ENCODE data around the gene CADPS2.

The CADPS2 gene

GRCh38 chr7:122677149-122677548 is 209.1 kb downstream of the CADPS2 start:
- TF ChIP-seq, protein P1, sequence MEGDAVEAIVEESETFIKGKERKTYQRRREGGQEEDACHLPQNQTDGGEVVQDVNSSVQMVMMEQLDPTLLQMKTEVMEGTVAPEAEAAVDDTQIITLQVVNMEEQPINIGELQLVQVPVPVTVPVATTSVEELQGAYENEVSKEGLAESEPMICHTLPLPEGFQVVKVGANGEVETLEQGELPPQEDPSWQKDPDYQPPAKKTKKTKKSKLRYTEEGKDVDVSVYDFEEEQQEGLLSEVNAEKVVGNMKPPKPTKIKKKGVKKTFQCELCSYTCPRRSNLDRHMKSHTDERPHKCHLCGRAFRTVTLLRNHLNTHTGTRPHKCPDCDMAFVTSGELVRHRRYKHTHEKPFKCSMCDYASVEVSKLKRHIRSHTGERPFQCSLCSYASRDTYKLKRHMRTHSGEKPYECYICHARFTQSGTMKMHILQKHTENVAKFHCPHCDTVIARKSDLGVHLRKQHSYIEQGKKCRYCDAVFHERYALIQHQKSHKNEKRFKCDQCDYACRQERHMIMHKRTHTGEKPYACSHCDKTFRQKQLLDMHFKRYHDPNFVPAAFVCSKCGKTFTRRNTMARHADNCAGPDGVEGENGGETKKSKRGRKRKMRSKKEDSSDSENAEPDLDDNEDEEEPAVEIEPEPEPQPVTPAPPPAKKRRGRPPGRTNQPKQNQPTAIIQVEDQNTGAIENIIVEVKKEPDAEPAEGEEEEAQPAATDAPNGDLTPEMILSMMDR (IDR thresholded peaks at IDR 0.05; ENCODE audit: low read depth, low read length) = no peak
- DNase-seq (ENCODE audit: extremely low read depth, low read depth) = no peak

GRCh38 chr7:122676466-122676865 is 209.8 kb downstream of the CADPS2 start:
- no peak for DNase-seq (ENCODE audit: extremely low read depth, low read depth)

GRCh38 chr7:122675621-122676020 is 210.6 kb downstream of the CADPS2 start:
- no peak for DNase-seq (ENCODE audit: extremely low read depth, low read depth)
- TF ChIP-seq, protein P1 (IDR thresholded peaks at IDR 0.05; ENCODE audit: low read depth, low read length) = no peak

More at GRCh38 chr7:122676466-122676865, 209.8 kb downstream of the CADPS2 start:
- TF ChIP-seq, protein P1 (IDR thresholded peaks at IDR 0.05; ENCODE audit: low read depth, low read length) = no peak

DNA sequence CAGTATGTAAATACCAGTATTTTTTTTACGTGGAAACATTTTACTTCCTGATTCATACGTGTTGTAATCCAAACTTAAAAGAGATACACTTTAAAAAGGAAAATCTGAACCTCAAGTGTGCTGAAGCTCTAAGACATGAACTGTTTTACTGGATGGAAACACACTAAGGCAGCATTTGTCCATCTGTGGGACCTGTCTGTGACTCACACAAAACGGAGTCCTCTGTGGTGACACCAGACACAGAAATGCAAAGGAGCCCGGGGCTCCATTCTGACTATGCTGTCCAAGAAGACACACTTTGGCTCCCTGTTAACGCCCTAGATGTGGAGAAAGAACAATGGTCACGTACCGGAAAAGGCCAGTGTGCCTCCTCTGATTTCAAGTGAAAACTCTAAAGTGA is 211.2 kb downstream of the CADPS2 start:
- no peak for DNase-seq (ENCODE audit: extremely low read depth, low read depth)

GRCh38 chr7:122674502-122674901 is 211.8 kb downstream of the CADPS2 start:
- peak; percentile 10 for DNase-seq (ENCODE audit: extremely low read depth, low read depth)
- TF ChIP-seq, protein P1 (IDR thresholded peaks at IDR 0.05; ENCODE audit: low read depth, low read length) = no peak

More for the DNA sequence above, 211.2 kb downstream of the CADPS2 start:
- TF ChIP-seq, protein P1 (IDR thresholded peaks at IDR 0.05; ENCODE audit: low read depth, low read length) = no peak

DNA sequence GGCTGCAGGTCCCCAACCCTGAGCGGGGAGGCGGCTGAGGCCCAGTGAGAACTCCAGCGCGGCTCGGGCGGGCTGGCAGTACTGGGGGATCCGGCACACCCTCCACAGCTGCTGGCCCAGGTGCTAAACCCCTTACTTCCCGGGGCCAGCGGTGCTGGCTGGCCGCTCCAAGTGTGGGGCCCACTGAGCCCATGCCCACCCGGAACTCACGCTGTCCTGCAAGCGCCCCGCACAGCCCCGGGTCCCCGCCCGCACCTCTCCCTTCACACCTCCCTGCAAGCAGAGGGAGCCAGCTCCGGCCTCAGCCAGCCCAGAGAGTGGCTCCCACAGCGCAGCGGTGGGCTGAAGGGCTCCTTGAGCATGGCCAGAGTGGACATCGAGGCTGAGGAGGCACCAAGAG is 212.3 kb downstream of the CADPS2 start:
- TF ChIP-seq, protein P1 (IDR thresholded peaks at IDR 0.05; ENCODE audit: low read depth, low read length) = no peak
- DNase-seq (ENCODE audit: extremely low read depth, low read depth) = no peak

GRCh38 chr7:122672536-122672935 is 213.7 kb downstream of the CADPS2 start:
- TF ChIP-seq, protein P1 (IDR thresholded peaks at IDR 0.05; ENCODE audit: low read depth, low read length) = no peak
- no peak for DNase-seq (ENCODE audit: extremely low read depth, low read depth)

All from AG09319 (cell line).